Activated effector memory CD4-positive, alpha-beta T cell treated with anti-CD3 and anti-CD28 coated beads, Interleukin-2, amount 50 U/mL, for 16 hours (primary cell): ENCODE data around the gene LTBP1.

Source experiments
- DNase-seq: peaks from one replicate; pipeline ENCODE4 v3.0.0-alpha.2; 2020

LTBP1 gene

DNA sequence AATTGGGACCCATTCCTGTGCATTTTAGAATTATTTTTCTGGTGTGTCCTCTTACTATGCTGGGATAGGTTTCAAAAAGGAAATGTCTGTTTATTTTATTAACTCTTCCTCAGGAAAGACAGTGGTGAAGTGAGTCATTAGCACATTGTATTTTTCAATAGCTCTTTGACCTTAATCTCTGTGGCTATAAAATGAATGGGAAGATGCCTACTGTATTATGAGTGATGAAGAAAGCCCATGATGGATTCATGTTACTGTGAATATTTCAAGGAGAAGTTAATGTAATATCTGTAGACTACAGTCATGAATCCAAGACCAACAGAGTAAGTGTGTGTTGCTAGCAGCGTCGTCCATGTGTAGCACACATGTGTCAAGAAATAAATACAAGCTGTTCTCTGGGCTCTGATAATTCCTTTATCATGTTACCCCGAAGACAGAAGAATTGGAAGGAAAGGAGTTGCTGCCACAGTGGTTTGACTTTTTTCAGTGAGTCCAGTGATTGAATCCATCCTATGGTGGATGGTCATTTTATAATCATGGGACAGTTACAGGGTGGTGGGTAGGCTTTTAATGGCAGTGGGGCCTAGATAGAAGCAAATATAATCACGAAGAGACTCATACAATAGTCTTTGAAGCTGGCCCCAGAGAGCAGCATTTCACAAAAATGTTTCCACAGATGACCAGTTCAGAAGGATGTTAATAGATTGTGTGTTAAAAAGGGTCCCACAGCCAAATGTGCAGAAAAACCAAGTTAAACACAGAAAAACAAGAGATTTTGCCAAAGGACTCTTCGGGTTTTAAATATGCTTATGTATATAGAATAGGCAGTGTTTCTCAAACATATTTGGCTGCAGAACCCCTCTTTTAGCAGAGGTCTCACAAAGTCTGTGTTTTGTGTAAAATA, 290.0 kb downstream of the LTBP1 start:
- DNase-seq: no peak

DNA sequence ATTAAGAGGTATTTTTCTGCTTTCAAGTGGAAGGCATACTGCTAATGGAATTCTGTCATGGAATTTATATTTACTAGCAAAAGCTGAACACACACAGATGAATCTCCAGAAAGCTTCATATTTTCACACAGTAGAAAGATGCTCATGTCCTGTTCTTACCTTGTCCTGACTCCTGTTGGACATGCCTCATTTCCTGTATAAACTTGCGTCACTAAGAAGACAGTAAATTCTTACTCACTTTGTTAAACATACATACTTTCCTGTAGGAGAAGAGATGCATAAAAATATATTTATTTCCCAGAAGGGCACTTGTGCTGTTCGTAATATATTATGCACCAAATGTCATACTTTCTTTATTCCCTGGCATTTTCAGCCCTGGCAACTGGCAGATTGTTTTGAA, 291.4 kb downstream of the LTBP1 start:
- DNase-seq: no peak

DNA sequence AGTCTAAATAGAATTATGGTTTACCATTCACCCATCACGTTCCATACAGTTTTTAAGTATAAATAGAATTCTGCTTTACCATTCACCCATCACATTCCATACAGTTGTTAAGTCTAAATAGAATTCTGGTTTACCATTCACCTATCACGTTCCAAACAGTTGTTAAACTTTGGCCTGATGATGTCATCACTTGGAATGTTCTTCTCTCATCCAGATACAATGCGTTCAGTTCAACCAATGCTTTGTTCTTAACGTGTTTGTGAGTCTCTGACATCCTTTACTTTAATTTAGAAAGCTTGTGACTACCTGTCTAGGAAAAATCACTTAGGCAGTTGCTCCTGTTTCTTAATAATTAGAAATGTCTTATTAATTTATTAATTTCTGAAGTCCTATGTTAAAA, 293.4 kb downstream of the LTBP1 start:
- no peak for DNase-seq

DNA sequence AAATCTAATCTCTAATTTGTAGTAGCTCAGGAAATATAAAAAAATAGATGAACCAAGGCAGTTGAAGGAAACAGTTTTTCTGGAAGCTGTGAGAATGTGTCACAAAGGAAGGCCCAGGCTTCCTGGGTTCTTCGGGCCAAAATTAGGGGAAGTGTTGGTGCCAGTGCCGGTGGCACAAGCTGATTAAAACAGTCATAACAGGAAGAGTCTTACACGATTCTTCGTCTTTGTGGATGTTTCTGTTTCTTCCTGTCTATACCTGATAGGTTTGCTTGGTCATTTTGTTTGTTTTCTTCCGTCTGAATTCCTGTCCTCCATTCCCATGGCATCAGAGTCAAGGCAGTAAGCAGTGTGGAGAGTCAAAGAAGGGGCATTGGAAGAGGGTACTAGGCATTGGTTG, 294.3 kb downstream of the LTBP1 start:
- DNase-seq: no peak

DNA sequence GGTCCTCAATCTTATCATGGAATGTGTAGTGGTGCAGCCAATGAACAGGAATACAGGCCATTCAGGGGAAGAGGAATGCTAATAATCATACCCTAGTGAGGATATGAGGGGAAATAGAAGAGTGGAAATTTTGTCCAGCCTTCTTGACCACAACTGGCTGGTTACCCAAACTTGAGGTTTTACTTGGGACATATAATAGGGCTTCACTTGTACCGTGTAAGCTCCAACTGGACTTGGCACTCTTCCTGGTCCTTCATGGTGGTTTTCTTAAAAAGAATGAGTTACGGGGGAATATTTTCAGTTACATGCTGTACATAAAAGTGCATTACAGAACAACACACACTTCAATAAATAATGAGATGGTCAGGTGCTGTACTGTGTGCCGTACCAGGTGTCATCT, 294.8 kb downstream of the LTBP1 start:
- DNase-seq: no peak

DNA sequence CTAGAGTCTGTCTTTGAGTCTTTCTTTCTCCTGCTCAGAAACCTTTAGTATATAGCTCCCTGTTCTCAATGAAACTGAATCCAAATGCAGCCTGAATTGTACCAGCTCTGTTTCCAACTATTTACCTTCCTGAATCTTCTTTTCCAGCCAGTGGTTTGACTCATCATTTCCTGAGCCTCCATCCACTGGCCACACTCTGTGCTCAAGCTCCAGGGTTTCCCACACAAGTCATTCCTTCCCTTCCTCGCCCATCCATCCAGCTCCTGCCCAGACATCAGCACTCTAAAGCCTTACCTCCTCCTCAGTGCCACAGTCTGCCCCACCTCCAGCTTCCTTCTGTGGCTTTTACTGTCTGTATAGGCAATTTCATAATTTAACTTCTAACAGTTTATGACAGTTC, 296.1 kb downstream of the LTBP1 start:
- no peak for DNase-seq

DNA sequence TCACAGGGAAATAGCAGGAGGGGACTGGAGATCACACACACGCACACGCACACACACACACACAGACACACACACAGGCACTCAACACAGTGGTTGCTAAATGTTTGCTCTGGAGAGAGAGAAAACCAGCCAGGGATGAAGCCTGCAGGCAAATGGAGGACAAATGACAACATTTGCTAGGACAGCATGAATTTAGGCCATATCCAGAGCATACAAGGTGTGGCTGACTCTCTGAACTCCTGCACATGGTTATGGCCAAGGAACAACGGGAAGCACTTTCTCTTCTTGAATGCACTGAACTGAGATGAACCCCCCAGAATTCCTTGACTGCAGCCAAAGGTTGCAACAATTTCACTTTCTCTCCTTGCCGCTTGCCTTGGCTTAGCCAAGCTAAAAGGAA, 299.7 kb downstream of the LTBP1 start:
- DNase-seq: no peak

DNA sequence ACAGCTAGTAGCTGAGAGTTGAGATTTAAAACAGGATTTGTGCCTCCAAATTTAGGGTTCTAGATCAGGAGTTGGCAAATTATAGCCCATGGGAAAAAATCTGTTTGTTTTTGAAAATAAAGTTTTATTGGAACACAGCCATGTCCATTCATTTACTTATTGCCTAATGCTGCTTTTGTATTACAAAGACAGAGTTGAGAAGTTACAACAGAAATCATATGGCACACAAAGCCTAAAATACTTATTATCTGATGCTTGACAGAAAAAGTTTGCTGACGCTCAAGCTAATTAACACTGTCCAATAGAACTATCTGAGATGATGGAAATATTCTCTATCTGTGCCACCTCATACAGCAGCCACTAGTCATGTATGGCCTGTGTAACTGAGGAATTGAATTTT, 300.6 kb downstream of the LTBP1 start:
- DNase-seq: no peak

DNA sequence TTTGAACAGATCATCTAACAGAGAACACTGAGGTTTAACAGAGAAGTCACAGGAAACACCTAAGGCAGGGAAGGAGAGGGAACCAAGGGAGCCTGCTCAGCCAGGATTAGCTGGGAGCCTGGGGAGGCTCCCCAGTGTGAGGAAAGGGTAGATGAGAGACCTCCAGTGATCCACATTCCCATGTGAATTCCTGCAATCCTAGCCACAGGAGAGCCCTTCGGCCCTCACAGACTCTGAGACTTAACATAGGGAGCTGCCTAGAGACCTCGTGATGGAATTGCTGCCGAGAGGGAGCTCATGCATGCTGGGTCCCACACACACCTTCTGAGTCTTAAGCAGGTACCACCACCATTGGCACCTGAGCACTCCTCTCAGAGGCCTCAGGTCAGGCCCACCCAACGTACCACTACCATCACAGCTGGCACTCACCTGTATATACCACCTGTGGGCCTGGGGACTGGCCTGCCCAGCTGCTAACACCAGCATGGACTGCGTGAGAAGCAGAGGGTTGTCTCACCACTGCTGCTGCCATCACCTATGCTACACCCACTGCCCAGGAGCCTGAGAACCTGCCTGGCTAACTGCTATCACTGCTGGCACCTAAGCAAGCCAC, 303.8 kb downstream of the LTBP1 start:
- DNase-seq: no peak

DNA sequence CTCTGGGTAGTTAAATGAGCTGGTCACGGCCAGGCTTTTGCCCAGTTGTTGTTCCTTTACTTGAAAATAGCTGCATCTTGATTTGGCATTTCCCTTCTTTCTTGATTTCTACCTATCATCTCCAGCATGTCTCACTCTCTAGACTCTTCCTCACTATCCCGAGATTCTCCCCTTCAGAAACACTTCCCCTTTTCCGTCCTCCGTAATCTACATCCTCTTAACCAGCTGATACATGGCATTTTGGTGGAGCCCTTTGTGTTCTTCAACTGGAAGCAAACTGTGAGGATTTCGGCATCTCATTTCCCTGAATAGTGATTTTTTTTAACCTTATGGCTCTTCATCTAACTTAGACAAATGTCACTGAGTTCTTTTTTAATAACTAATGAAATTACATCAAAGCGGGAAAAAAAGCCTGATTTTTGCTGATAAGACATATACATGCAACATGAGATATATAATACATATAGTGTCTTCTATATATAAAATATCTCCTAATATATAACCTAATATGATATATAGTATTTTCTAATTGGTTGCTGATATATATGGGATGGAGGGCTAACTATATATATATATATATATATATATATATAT, 309.5 kb downstream of the LTBP1 start:
- no peak for DNase-seq

DNA sequence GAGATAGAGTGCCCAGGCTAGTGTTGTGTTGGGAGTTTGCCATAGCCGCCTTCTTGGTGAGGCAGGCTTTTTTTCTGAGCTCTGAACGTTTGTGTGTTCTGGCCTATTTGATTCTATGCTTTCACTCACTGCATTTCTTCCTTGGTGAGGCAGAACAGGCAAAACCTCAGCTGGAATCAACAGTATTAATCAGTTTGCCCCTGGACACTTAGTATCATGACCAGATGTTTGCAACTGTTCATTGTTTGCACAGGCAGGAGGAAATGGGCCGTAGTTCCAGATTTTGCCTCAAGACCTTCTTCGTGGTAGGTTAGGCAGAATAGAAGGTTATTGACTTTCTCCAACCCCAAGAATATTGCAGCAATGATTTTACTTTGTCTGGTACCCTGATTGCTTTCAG, 311.6 kb downstream of the LTBP1 start:
- DNase-seq: no peak

DNA sequence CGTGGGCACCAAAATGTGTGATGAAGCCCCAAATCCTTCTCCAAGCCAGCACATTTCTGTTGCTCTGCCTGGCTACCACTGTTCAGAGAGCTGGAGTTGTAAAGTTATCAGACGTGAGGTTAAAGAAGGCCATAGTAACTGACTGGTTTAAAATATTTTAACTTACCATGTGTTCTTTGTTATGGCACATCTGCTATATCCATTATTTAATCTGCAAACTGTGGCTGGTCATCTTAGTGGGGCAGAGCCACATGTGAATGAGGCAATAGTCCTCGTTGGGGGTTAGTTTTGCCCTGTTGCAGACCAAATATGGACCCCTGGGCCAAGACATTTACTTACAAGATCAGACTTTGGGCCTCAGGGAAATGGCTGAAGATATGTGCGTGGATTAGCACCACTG, 315.3 kb downstream of the LTBP1 start:
- no peak for DNase-seq

DNA sequence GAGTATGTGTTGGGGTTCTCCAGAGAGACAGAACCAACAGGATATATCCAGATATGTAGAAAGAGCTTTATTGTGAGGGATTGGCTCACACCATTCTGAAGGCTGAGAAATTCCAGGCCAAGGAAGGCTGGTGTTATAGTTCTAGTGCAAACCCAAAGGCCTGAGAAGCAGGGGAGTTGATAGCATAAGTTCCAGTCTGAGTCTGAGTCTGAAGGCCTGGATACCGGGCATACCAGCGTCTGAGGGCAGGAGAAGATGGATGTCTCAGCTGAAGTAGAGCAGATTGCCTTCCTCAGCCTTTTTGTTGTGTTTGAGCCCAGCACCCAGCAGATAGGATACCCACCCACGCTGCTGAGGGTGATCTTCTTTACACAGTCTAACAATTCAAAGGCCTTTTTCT, 318.0 kb downstream of the LTBP1 start:
- no peak for DNase-seq

DNA sequence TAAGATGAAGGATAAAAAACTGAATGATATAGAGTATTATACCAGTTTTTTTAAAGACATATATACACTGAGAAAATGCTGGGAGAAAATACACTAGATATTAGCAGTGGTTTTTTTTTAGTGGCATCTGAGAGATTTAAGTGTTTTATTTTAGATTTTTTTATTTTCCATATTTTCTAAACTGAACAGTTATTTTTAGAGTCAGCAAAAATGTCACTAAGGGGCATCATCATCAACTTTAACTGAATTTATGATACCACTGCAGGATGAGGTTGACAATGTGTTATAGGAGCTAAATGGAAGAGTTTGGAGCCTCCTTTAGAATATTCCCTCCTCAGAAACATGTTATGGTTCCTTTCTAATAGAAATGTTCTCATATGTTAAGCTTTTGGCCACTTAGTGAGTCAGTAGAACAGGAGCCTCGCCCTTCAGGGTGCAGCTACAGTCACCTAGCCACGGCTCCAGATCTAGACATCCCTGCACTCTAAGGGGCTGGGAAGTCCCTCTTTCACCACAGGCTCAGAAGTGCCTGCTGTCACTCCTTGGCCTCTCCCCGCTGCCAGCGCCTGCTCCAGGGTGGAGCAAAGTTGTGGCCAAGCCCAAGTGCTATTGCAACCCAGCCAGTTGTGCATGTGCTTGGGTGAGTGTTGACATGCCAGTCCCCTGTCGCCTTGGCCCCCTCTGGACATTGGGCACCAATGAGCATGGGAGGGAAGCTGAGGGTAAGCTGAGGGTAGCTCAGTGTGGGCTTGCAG, 319.0 kb downstream of the LTBP1 start:
- no peak for DNase-seq

DNA sequence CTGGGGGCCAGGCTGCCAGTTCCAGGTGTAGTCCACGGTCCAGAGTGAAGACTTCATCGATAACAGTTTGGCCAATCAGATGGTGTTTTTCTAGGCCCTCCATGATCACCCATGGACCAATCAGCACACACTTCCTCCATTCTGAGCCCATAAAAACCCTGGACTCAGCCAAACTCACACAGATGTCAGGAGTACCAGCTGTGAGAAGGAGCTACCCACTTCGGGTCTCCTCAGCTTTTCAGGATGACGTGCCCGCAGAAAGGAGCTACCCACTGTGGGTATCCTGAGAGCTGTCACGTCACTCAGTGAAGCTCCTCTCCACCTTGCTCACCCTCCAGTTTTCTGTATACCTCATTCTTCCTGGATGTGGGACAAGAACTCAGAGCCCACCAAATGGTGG, 319.7 kb downstream of the LTBP1 start:
- DNase-seq: no peak

DNA sequence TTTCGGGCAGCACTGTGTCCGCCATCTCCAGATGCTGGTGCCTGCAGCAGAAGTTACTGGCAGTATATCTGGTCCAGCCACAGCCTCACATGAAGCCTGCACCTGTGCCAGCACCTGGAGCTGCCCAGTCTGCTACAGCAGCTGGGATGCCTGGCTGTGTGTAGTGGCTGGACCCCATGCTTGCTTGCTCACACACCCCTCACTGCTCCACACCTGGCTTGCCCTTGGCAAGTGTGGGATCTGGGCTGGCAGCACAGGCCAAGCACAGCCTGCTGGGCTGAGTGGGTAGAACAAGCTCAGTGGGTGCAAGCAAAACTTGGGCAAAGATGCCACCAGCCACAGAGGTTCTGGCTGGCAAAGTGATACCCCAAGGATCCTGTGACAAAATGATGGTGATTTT, 320.3 kb downstream of the LTBP1 start:
- no peak for DNase-seq

DNA sequence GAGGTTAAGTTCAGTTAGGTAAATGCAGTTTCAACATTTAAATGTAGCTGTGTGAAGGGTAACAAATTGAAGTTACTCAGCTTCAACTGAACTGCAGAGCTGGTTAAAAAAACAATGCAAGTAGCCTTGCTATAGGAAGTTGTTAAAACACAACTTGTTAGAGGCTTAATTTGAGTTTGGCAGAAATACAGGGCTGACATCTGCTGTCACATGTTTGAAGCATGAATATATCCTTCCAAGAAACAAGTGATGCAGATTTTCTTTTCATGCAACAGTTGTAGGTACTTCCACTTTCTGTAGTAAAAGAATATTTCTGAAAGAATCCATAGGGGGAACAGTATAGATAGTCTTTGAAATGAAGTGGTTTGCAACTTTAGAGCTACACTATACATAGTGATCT, 321.0 kb downstream of the LTBP1 start:
- no peak for DNase-seq

DNA sequence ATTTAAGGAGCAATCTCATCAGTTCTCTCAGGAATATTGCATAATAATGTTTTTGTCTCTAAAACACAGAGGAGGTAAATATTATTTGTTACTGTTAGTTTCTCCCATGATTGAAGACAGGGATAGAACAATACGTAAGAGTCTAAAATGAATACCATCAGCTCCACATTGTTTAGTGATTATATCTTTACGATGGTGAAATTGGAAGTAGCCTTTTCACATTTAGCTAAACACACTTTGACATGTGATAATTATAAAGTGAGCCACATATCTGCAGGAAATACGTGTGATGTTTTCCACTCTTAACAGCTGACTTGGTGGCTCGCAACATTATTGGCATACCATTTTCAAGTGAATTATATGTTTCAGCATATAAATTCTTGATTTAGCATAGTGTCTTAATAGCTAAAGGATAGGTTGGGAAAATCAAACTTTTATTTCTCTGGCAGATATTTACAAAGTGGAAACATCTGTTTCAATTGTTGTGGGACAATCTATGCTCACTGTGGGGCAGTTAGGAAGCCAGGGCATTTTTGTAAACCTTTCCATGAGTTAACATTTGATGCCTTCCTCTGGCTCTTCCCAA, 321.6 kb downstream of the LTBP1 start:
- DNase-seq: no peak

DNA sequence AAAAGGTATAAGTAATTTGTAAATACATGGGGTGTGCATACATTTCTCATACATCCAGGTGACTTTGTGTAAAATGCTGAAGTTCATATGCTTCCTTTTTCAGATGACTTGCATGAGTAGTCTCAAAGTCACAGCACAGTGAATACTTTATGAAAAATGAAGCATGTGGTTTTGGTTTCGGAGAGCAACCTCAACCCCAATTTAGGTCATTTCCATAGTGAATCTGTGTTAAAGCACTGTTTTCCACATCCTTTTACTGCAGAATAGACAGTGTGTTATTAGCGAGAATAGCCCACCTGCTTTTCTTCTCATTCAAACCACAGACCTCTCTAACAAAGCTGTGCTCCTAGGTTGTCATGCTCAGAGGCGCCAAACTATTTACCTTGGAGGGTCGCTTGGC, 325.2 kb downstream of the LTBP1 start:
- DNase-seq: no peak

DNA sequence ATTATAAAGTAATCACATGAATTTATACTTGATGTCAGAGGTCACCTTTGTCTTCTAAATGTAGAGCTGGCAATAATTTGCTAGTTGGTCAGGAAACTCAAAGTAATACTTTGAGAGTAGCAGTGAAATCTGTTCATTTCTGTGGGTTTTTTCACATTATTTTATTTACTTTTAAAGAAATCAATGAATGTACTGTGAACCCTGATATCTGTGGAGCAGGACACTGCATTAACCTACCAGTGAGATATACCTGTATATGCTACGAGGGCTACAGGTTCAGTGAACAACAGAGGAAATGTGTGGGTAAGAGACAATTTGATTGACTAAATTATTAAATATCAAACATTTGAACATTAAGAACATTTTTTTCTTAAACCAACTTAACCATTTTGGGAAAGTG, 326.7 kb downstream of the LTBP1 start:
- no peak for DNase-seq

DNA sequence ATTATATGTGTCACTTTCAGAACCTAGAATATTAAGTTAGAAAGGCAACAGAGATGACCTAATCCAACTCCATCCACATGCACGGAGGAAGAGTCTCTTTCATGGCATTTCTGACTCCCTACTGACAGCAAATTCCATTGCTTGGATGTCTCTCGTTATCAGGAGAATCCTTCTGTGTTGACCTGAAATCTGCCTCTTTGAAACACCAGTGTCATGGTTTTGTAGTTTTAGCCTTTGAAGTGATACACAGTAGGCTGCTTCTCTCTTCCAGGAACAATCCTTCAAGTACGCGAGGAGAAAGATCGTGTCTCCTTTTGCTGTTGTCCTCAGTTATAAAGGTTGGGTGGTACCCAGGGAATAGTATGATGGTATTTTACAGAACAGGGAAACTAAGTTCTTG, 327.8 kb downstream of the LTBP1 start:
- no peak for DNase-seq

DNA sequence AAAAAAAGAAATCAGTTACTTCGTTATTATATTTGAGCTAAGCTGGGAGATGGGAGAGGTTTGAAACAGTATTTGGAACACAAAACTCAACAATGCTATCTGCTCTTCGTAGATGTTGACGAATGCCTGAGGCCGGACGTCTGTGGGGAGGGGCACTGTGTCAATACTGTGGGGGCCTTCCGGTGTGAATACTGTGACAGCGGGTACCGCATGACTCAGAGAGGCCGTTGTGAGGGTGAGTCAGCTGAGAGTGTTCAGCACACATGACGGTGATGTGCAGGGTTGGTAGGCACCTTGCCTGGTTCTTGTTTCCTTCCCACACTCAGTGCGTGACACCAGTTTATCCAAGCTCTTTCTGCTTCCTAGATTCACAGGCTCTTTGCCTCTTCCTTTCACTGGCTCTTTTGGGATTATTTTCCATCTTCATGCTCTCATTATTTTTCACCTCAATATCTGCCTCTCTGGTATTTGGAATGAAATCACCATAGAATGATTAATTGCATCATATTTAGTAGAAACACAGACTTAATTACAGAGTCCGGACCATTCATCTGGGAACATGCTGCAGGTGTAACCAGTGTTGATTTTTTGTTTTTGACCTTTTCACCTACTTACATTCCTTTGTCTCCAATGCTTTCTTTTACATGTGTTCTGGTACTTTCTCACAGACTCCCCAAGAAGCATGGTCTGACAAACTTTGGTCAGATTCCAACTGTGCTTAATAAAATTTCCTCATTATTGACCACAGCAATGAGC, 329.1 kb downstream of the LTBP1 start:
- peak; percentile 83 for DNase-seq
